AG10803 (cell line): ENCODE data around the gene CARD11.

Experiments used
- DNase-seq: peaks from one replicate; pipeline ENCODE4 v3.0.0; 2010; ENCODE audit warnings: low read depth
- H3K4me3 ChIP-seq: 2 replicates; pipeline ENCODE4 v1.5.1; 2011; ENCODE audit warnings: mild to moderate bottlenecking, low read length, control low read depth
- TF ChIP-seq, protein P1 (sequence below): conservative IDR thresholded peaks from 2 replicates; pipeline ENCODE4 v1.5.1; 2011; ENCODE audit warnings: mild to moderate bottlenecking, low read length, control low read depth, inconsistent platforms

Gene CARD11

DNA sequence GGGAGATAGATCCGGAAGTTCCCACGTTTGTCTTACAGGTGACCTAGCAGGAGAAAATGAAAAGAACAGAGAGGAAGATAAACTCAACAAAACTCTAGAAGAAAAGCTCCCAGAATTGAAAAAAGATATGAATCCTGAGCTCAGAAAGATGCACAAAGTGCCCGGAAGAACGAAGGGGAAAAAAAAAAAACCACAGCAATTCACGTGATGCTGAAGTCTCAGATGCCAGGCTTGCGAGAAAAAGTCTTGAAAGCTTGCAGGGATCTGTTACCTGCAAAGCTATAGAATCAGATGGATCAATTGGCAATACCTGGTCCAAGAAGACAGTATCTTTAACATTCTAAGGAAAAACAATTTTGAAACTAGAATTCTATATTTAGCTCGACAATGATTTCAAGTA is 33.5 kb downstream of the CARD11 start:
- TF ChIP-seq, protein P1, sequence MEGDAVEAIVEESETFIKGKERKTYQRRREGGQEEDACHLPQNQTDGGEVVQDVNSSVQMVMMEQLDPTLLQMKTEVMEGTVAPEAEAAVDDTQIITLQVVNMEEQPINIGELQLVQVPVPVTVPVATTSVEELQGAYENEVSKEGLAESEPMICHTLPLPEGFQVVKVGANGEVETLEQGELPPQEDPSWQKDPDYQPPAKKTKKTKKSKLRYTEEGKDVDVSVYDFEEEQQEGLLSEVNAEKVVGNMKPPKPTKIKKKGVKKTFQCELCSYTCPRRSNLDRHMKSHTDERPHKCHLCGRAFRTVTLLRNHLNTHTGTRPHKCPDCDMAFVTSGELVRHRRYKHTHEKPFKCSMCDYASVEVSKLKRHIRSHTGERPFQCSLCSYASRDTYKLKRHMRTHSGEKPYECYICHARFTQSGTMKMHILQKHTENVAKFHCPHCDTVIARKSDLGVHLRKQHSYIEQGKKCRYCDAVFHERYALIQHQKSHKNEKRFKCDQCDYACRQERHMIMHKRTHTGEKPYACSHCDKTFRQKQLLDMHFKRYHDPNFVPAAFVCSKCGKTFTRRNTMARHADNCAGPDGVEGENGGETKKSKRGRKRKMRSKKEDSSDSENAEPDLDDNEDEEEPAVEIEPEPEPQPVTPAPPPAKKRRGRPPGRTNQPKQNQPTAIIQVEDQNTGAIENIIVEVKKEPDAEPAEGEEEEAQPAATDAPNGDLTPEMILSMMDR, result no peak
- no peak for DNase-seq
- no peak overlapping the region for H3K4me3 ChIP-seq

DNA sequence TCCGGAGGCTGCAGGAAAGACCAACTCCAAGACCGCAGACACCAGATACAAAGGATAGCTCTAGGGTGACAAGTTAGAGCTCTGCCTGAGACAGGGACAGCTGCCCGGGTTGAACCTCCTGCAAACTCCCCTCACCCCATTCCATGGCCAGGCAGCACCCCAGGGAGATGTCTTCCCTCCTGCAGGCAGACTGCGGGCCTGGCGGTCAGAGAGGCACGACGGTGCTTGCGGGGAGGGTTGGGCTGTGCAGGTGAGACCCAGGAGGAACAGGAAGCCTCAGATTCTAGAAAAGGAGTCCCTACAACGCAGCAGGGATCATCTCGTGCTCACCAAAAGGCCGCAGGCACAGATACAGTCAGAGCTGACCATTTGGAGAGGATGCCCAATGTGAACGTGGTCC is 34.6 kb downstream of the CARD11 start:
- no peak overlapping the region for H3K4me3 ChIP-seq
- TF ChIP-seq, protein P1, result no peak
- DNase-seq, result no peak

- TF ChIP-seq, protein P1, result no peak
- H3K4me3 ChIP-seq, result no peak overlapping the region
- no peak for DNase-seq
Measured at GRCh38 chr7:3008386-3008785, 35.3 kb downstream of the CARD11 start.

DNA sequence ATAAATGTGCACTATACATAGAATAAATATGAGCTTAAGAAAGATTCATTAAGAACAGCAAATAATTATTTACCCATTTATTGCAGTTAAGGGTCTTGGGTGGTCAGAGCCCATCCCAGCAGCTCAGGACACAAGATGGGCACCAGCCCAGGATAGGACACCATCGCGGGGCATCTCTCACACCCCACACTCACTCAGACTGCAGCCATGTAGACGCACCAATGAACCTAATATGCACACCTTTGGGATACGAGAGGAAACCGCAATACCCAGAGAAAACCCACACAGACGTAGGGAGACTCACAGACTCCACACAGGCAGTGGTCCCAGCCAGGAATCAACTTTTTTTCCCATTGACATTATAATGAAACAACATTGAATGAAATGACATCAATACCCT is 36.0 kb downstream of the CARD11 start:
- TF ChIP-seq, protein P1, result no peak
- H3K4me3 ChIP-seq, result no peak overlapping the region
- no peak for DNase-seq

- DNase-seq, result no peak
- no peak overlapping the region for H3K4me3 ChIP-seq
- TF ChIP-seq, protein P1, result no peak
Measured at GRCh38 chr7:3005257-3005656, 38.4 kb downstream of the CARD11 start.

- no peak overlapping the region for H3K4me3 ChIP-seq
- TF ChIP-seq, protein P1, result no peak
- no peak for DNase-seq
Measured at GRCh38 chr7:3003936-3004335, 39.7 kb downstream of the CARD11 start.

GRCh38 chr7:3002631-3003030 is 41.0 kb downstream of the CARD11 start:
- TF ChIP-seq, protein P1, result no peak
- H3K4me3 ChIP-seq, result no peak overlapping the region
- no peak for DNase-seq
